ENCODE data around the gene FHIT.

Gene FHIT

DNA sequence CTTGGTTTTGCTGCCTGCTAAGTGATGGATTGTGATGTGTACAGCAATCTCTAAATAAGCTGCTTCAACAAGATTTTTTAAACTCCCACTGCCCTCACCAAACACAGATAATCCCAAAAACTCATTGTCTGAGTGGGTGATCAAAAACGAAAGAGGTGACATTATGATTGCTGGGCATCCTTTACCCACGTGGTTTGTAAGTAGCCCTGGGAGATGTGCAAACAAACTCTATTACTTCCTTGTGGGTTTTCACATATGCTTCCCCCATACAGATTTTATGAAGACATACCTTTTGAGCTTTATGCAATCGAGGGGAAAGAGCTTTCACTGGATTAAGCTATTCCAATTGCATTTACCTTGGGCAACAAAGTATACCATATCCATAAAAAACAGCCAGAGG lies 1000.4 kb downstream of the FHIT start:
- no peak for DNase-seq

DNA sequence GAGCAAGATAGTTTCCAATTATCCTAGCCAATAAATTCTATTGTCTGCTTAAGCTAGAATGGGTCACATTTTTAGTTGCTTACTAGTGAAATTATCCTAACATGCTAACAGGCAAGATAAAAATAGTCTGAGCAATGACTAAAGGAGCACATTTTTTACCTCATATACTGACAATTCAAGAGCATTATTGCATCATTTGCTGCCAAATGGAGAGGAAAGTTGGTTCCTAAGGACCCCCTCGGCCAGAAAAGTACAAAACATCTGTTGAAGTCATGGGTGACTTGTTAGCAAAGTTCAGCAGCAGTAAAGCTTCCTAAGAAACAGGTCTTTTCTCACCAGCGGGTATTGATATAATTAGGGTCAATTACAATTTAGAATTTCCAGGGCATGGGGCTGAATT lies 1001.0 kb downstream of the FHIT start:
- DNase-seq, result peak; percentile 13

DNA sequence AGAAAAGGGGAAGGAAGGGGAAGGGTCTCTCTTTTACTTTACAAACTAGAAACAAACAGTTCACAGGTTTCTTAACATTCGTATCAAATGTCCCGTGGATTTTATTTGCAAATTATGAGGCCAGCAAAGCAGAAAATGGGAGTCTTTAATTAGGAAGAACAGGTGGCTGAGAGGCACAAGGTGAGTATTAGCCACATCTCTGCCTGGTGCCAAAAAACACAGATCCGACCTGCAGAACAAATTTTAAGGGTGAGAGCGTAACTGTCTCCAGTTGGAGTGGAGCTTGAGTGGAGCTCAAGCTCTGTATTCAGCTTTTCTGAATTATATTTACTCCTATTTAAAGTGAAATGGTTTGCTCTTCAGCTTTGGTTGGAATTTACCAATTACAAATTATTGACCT lies 1004.9 kb downstream of the FHIT start:
- peak; percentile 58 for DNase-seq

DNA sequence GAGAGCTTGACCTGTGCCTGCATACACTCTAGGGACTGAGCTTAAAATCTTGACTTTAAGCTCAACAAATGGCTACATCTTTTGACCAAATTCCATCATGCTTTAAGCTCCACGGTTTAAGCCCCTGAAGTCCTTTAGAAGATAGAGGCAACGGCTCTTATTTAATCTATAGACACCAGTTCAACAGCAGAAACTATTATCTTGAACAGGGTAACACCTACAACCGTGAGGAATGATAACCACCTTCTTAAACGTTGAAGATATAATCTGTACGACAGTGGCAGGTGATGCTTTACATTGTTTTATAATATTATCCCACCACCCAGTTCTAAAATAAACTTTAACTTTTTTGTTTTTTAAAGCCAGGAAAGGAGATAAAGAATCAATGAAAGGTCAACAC lies 1007.8 kb downstream of the FHIT start:
- DNase-seq, result no peak

DNA sequence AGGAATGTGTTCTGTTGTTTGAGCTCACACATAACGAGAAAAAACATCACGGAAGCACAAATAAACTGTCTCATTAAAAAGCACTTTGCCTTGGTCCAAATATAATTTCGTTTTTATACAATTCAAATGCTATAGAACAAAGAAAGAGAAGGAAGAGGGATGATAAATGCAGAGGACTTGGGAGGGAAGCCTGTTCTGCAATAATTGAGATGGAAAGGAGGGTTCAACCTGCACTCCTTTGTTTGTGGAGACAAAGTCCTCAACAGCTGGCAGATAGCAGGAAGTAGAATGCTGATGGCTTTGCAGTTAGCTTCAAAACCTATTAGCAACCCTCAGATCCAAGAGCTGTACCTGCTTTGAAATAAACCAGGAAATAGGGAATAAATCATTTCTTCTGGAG lies 1010.8 kb downstream of the FHIT start:
- peak; percentile 84 for DNase-seq

DNA sequence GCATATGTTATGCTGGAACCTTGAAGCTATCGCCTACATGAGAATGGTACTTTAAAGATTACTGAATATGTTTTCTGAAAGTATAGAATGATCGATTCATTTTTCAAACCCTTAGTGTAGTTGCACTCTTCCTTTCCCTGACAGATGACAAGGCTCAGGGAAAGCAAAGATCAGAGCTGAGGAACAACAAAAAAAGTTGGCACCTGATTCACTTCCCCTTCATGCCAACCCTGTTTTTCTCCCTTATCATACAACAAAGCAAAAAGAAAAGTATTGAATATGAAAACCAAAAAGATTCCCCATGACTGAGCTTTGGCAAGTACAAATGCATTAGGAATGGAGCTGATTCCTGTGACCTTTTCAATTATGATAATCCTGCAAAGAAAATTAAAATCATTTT lies 1012.7 kb downstream of the FHIT start:
- no peak for DNase-seq

DNA sequence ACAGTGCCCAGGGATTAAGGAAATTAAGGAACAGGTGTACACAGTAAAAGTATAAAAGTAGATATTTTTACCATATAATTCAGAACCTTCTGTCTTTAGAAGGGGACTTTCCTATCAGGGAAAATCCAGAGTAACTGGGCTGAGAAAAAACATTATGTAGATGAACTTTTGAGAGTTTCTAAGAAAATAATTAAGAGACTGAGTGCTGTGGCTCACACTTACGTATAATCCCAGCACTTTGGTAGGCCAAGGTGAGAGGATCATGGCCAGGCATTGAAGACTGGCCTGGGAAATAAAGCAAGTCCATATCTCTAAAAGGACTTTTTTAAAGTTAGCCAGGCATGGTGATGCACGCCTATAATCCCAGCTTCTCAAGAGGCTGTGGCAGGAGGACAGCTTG lies 1021.8 kb downstream of the FHIT start:
- no peak for DNase-seq

DNA sequence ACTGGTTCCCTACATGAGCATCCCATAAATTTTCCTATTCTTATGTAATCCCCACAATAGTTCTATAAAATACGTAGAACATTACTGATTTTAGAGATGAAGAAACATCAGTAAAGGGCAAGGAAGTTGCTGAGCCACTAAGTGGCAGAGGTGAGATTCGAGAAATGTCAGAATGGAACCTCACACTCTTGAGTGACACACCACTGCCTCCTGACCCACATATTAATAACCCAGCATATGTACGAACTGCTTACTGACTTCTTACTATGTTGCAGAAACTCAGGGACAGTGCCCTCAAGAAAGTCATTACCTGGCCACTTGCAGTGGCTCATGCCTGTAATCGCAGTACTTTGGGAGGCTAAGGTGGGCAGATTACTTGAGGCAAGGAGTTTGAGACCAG lies 1022.4 kb downstream of the FHIT start:
- DNase-seq, result no peak

DNA sequence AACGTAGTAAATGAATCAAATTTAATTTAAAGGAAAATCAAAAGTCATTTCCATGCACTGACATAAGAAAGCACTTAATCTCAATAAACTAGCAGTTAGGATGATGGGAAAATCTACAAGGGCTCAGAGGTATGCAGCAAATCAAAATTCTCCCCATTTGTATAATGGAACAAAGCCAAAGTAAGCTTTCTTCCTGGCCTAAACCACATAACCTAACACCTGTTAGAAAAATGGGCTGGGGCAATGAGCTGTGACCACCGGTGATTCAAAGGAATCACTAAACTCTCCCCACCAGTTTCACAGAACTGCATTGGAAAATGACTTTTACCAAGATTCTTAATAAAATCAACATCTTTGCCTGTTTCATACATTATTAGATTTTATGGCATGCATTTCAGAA lies 1024.3 kb downstream of the FHIT start:
- no peak for DNase-seq

DNA sequence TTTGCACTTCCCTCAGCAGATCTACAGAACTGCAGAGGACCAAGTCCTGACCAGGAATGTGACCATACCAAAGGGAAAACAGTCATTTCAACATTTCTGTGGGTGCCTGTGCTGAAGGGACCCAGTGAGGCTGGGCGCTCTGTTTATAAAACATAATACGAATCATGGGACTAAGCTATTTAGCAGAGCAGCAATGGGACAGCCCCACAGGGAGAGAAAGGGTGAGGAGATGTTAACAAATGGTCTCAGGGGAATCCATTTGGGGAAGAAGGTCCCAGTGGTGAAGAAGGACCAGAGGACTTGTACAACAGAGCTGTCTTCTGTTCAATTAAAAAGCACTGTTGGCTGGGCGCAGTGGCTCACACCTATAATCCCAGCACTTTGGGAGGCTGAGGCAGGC lies 1025.4 kb downstream of the FHIT start:
- DNase-seq, result no peak

DNA sequence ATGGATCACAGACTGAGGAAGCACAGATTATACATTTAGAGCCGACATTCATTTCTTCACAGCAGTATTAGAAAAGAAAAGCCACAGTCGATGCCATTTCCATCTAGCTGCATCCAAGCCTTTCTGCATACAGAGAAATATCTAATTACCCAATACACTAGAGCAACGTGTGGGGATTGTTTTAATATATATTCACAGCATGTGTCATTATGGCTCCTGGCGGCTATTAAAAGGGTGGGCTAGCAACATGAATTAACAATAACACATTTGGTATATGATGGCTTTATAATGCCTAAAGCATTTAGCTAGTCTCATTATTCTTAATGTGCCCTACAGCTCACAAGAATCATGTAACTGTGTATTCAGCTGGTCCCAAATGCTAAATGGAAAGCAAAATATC lies 1030.5 kb downstream of the FHIT start:
- peak; percentile 71 for DNase-seq

DNA sequence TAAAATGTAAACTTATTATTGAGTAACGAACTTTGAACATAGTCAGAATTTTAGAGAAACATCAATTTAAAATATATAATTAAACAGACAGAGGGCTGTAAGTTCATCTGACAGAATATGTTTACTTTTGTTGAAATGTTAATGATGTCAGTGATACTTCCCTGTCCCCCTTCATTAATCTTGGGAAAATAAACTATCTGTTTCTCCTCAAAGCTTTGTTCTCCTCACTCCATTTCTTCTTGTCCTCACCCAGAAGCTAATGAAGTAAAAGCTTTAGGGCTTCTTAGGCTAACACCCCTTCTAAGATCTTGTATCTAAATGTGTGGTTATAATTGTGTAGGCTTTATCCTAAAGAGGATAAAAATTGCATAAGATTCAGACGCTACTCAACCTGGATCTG lies 1031.8 kb downstream of the FHIT start:
- DNase-seq, result no peak

DNA sequence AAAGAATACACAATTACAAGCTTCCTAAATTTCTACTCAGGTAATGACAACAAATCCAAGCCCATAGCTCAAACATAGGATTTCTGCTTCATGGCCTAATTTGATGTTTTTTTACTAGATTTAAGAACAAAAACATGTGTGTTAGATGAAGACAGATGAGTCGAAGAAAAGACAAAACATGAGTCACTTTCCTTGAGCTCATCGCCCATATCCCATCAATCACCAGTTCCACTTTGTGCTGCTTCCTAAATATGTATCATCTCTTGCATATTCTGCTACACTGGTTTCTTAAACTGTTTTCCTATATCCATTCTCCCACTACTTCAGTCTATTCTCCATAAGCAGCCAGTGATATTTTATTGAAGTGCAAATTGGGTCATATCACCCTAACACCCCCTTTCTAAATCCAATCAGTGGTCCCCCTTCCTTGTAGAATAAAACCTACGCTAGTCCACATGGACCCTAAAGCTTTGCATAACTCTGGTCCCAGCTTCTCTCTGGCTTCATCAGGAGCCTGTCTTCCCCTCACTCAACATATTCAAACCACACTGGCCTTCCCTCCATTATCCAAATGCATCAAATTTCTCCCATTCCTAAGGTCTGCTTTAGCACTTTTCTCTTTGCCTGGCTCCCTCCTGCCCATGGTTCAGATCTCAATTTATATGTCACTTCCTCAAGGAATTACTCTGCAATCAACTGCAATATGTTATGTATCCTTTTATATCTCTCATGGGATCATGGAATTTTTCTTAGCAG lies 1033.9 kb downstream of the FHIT start:
- DNase-seq, result no peak

DNA sequence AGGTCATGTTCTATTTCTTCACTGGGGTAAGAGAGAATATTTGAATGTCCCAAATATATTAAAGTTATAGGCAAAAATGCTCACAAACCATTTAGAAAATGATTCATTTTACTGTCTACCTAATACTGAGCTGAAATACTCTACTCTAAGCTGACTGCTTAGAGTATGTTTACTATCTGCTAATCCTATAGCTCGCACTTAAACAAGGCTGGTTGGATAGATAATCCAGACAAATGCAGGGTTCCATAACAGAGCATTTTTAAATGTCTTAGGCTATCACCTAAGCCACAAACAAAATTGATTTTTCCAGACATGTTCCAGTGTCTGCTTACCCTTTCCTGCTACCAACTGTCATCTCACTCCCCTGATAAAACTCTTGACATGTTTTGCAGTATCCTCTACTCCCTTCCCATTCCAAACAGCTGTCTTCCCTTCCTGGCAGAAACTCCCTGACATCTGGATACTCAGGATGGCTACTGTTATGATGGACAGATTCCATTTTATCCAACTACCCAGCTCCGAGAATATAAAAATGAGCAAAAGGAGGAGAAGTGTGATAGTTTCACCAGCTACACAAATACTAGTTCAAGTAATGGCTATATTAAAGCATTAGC lies 1034.7 kb downstream of the FHIT start:
- no peak for DNase-seq

DNA sequence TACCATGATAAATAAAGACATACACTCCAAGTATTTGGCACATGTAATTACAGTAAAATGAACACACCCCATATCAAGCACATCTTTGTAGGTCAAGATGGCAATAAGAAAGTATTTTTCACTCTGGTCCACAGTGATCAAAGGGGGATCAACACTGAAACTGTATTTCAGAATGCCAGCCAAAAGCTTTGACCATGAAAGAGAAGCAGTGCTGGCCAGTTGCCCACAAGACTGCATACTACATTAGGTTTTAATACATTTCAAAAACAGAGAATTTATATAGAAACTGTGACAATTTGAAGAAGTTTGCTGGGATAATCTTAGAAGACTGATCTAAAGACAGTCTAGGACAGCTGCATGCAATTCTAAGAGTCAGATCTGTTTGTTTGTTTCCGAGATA lies 1035.3 kb downstream of the FHIT start:
- no peak for DNase-seq

DNA sequence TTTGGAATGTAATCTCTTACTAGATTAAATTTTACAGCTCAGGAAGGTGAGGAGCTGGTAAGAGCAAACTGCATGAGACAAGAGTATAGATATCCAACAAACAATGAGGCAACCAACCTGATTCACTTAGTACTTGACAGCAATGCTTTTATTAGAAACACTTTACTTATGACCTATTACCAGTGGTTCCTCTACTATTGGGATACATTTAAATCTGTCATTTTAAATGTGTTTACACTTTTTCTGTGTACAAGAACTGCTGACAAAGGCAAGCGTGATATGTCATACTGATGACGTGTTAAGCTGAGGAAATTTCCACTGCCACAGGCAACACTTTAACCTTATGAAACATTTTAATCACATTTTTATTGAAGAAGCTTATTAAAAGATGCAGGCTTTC lies 1043.3 kb downstream of the FHIT start:
- no peak for DNase-seq

DNA sequence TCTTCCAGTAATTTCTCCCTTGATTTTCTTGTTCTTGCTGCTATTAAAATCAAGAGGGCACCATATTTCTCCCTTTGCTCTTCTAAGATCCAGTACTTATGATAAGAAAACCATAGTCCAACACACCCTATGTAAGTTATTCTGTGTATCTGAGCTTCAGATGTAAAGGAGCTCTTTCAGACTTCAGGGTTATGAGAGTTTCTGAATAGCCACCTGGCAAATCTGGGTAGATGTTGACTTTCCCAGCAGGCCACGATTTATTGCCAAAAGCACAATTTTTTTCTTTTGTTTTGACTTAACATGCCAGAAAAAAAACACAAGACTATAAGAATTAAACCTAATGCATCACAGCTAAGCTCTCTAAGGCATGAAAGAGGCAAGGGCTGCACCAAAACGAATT lies 1045.0 kb downstream of the FHIT start:
- peak; percentile 89 for DNase-seq

DNA sequence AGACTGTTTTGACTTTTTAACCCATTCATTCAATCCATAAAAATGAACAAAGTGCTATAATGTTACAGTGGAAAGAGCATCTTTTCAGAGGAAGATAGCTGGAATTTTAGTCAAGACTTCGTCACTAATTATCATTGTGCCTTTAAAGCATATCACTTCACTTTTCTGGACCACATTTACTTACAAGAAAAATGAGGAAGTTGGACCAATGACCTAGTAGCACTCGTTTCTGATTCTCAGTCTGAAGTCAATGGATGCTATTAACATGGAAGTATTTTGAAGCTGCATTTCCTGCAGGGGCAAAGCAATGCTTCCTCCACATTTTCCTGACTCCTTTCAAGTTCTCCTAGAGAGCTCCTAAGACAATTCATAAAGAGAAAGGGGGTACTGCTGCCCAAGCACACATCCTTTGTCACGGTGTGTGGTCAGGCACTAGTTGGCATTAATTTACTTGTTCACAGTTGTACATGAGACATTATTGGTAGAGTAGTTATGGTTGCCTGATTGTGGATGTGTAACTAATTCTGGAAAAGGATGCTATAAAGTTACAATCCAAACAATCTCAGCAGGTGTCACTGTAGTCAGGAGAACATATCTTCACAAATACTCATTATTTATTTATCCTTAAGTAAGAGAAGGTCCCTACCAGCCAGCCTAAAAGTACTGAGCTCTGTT lies 1049.1 kb downstream of the FHIT start:
- DNase-seq, result peak; percentile 85

DNA sequence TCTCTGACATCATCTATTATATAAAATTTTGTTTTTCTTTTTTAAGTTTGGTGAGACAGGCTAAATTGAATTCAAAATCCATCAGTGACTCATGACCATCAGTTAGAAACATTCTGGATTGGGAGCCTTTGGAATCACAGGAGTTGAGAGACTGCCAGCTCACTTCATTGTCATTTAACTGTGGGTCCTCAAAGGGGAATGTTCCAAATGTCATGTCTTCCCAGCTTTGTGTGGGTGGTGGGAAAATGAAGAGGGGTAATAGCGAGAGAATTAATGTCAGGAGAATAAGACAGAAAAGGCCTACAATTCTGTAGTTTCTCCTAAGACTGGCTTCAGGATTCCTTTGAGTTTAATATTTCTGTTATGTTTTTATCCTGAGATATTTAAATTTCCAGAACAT lies 1051.9 kb downstream of the FHIT start:
- no peak for DNase-seq

DNA sequence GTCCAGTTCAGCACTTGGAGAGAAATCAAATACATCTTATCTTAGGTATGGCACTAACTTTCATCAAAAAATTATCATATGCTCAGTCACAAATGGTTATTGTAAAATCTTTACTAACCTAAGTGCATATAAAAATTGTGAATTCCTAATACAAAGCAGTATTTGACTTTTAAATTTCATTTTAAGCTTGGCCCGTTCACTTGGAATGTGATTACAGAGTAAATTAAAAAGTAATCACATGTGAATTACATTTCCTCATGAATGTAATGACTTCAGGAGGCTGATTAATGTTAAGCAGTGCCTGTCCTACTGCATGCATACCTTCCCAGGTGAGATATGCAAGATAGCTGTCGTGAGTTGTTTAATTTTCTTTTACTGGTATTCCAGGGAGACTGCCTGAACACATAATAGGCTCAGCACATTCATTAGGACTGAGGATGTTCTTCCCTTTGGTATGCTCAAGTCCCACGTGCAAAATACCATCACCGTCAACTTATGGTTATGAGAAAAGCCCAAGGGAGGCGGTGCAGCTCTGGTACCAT lies 1053.0 kb downstream of the FHIT start:
- DNase-seq, result no peak

DNA sequence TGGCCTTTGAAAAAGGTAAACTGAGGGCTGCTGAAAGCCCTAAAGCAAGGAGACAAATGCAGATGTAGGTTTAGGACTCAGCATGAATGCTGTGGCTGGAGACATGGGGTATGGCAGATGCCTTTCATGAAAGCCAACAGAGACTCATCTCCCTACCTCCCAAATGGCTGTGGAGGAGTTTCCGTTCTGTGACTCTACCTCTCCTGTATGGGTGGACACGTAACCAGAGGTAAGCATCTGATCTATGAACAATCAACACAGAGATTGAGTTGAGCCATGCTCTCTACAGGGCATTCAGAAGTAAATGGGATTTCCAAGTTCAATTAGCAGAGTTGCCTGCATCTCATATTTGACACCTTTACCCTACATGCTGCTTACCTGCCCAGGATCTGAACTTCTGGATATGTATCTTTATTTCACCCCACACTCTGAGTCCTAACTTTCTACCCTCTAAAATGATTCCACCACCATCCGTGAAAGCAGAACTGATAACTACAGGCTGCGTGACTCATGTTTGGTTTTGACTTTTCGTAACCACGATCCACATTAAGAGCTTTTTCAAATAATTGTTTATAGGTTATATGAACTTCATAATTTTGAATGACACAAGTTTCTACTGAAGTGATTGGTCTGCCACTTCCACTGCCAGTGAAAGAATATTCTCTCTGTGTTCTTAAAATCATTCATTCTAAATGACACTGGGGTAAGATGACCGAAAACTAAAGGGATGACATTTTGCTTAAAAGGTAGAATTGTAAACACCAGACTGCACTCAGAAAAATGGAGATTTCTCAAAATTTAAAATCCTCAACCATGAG lies 1058.7 kb downstream of the FHIT start:
- no peak for DNase-seq

DNA sequence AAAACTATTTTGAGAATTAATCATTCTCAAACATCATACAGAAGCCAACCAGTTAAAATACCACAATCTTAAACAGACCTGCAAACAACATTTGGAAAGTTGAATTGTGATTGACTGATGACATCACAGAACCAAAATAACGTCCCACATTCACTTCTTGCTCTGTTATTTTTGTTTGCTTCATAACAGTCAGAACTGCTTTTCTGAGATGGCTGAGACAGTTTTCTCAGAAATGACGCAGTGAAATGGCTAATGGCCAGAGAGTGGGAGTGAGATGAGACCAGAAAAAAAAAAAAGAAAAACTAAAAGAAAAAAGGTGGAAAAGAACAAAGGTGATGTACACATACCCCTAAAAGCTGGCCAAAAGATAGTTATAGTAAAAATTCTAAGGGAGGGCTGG lies 1061.2 kb downstream of the FHIT start:
- DNase-seq, result no peak

DNA sequence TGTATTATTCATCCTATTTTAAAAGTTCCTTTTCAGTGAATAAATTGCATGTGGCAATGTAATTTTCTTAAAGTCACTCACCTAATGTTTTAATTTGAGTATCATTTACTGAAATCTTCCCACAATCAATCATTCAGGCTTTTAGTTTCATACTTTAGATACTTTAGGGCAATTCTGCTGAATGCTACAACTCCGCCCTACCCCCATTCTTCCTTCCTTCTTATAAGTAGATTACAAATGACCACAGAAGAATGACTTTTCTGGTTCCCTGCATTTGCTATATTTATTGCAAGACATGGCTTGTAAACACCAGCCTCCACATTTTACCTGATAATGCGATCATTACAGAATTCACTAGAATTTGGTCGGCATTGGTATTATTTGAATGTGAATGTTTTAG lies 1061.9 kb downstream of the FHIT start:
- peak; percentile 51 for DNase-seq

Measured in NCI-H146 (cell line).